ENCODE data around the gene TDRKH. TPM values are rescaled to one million over a fixed set of nuclear protein-coding genes. Genes with fewer than 3 reads are reported as not detected.

TDRKH gene
- total and polyA plus RNA-seq, 2 of the 13 experiments (the other 11 are each of a cell fraction or from before 2014, with no cell fraction given): 3.9 to 5.4 TPM

GRCh38 chr1:151839457-151840403 lies 49.4 kb upstream of the TDRKH start, which contains the start of gene C2CD4D (continued):
- no peak for TF ChIP-seq USF2 (IDR thresholded peaks at IDR 0.05; ENCODE audit: low read depth, low read length)
- TF ChIP-seq USF2 (CRISPR knock-in tag; IDR thresholded peaks at IDR 0.05; ENCODE audit: borderline replicate concordance): no peak
- TF ChIP-seq PCBP2 (optimal IDR thresholded peaks at IDR 0.05; ENCODE audit: low read depth, low read length, poor library complexity, severe bottlenecking): no peak
- no peak for TF ChIP-seq ZNF674 (CRISPR knock-in tag; IDR thresholded peaks at IDR 0.05; ENCODE audit: low read depth)
- TF ChIP-seq ZBTB44 (CRISPR knock-in tag; IDR thresholded peaks at IDR 0.05): no peak
- TF ChIP-seq ZFP1 (CRISPR knock-in tag; IDR thresholded peaks at IDR 0.05): no peak
- TF ChIP-seq CREB3 (CRISPR knock-in tag; IDR thresholded peaks at IDR 0.05): no peak
- no peak for TF ChIP-seq RBM22 (optimal IDR thresholded peaks at IDR 0.05; ENCODE audit: low read length)
- TF ChIP-seq JDP2 (CRISPR knock-in tag; IDR thresholded peaks at IDR 0.05; ENCODE audit: borderline replicate concordance): no peak
- no peak for TF ChIP-seq CEBPB (IDR thresholded peaks at IDR 0.05; ENCODE audit: borderline replicate concordance, low read depth, low read length)
- no peak for TF ChIP-seq ZNF724P (CRISPR knock-in tag; IDR thresholded peaks at IDR 0.05; ENCODE audit: borderline replicate concordance)
- TF ChIP-seq ZNF749 (CRISPR knock-in tag; IDR thresholded peaks at IDR 0.05; ENCODE audit: borderline replicate concordance): no peak
- 0 out of 2 replicates have a peak, but pooled peaks have one; percentile 10 for TF ChIP-seq AHDC1 (CRISPR knock-in tag; IDR thresholded peaks at IDR 0.05; ENCODE audit: borderline replicate concordance)
- no peak for TF ChIP-seq CCDC6 (CRISPR knock-in tag; IDR thresholded peaks at IDR 0.05)
- no peak for TF ChIP-seq ZNF121 (CRISPR knock-in tag; IDR thresholded peaks at IDR 0.05)
- no peak for TF ChIP-seq ZNF605 (CRISPR knock-in tag; IDR thresholded peaks at IDR 0.05)
